NCI-H748 treated with DMSO at 0.1 percent for 48 hours (cell line): ENCODE measurements around the gene CAPN14.

Experiments used
- DNase-seq: peaks from one replicate; lab custom pipeline; 2025; lab: John Stamatoyannopoulos, UW

The CAPN14 gene, protein sequence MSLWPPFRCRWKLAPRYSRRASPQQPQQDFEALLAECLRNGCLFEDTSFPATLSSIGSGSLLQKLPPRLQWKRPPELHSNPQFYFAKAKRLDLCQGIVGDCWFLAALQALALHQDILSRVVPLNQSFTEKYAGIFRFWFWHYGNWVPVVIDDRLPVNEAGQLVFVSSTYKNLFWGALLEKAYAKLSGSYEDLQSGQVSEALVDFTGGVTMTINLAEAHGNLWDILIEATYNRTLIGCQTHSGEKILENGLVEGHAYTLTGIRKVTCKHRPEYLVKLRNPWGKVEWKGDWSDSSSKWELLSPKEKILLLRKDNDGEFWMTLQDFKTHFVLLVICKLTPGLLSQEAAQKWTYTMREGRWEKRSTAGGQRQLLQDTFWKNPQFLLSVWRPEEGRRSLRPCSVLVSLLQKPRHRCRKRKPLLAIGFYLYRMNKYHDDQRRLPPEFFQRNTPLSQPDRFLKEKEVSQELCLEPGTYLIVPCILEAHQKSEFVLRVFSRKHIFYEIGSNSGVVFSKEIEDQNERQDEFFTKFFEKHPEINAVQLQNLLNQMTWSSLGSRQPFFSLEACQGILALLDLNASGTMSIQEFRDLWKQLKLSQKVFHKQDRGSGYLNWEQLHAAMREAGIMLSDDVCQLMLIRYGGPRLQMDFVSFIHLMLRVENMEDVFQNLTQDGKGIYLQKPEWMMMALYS

DNA sequence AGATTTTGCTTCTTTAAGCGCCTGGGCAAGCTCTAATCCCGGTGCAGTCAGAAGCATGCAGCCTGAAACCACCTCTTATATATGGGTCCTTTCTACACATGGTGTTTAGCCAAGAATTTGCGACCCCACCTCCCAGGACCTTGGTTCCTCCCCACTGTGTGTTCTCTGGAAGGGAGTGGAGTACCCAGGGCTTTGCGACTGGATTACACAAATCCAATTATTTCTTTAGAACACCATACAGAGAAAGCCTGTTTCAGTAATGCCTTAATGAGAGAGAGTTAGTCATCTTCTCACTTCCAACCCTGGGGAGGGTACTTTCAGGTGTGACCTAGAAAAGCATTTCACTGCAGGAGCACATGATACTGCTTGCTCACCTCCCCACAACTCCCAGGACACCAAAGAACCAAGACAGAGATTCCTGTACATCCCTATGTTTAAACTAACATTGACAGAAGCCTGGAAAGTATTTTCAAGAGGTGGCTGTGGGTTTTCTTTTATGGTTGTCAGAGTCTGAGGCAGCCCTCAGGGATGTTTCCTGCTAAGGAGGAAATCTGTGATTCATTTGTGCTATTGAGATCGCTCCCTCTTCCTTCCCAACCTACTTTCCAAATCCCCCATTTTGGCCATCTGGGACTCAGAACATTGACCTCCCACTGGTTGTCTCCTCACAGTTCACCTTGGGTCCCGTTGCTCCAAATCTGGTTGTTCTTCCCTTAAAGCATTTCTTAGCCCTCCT, at the start of gene CAPN14:
CAPN14 (minus strand) TSS at position 51 of the 736 bp plus-strand sequence. CDS start 12,068 bp downstream, outside the sequence.
- DNase-seq, result no peak

DNA sequence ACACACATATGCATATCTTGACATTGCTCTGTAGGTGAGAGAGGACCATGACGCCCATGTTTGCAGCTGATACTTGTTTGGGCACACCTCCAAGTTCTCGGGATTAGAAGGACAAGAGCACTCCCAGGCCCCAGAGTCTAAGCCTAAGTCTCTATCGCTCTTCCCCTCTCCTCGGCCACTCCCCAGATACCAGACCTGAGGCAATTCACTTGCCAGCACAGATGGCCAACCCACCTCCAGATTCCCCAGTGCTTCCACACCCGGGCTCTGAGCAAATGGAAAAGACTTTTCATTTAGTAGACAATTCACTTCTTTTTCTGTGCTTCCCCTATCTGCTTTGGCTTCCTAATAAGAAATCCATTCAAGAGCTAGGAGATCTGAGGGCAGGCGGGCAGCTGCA, 49.5 kb upstream of the CAPN14 start:
- DNase-seq, result no peak

DNA sequence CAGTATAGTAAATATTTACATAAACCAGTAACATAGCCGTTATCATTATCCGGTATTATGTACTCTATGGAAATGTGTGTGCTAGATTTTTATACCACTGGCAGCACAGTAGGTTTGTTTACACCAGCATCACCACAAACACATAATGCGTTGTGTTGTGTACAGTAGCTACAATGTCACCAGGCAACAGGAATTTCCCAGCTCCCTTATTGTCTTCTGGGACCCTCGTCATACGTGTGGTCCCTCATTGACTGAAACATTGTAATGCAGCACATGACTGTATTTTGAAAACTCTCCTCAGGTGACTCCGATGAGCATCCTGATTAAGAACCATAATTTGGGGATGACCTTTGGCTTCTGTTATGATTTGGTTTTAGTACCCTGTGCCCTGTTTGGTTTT, 47.9 kb upstream of the CAPN14 start:
- no peak for DNase-seq

DNA sequence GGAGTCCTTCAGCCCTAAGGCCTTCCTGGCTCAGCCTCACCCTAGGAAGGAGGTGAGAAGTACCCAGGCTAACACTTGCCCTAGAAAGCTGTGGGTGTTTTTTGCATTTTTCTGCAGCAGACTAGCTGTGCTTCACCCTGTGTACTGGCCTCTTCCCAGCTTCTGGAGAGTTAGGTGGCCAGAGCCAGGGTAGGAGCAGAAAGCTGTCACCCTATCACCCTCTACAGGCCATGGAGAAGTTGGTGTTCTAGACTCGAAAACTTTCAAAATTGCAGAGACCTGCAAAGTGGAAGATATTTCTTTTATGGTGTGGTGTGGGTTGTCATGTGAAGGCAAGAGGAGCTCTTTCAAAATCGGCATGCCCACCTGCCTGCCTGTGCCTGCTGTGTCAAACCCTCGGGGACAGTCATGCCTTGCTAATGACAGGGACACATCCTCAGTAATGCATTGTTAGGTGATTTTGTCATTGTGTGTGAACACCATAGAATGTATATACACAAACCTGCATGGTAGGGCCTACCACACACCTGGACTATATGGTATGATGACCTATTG, 46.4 kb upstream of the CAPN14 start:
- DNase-seq, result no peak

DNA sequence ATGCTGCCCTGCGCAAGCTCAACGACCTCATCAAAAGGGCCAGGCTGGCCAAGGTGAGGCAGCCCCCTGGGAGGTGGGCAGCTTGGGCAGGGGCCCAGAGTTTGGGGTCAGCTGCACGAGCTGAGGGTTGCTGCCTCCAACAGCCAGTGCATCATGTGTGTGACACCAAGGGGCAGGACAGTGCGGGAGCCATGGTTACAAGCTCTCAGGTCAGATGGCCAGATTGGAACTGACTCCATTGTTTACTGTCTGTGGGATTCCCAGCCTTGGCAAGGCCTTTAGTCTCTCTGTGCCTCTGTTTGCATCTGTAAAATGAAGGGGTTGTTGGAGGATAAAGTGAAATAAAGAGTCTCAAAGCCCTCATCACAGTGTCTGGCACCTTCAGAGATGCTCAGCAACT, 43.6 kb upstream of the CAPN14 start:
- DNase-seq, result no peak

DNA sequence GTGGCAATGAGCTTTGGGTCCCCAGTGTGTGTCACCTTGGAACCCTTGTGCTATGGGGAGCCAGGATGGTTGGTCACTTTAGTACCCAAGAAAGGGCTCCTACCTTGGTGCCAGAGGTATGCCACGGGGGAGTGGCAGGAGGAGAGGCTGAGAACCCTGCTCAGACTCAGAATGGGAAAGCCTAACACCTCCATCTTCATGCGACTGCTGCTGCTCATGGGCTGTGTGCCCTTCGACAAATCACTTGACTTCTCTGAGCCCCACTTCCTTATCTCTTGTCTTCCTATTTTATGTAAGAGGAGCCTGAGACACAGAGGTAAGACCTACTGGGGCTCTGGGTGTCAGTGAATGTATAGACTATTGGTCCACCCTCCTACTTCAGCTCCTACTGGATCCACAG, 41.8 kb upstream of the CAPN14 start:
- DNase-seq, result no peak

DNA sequence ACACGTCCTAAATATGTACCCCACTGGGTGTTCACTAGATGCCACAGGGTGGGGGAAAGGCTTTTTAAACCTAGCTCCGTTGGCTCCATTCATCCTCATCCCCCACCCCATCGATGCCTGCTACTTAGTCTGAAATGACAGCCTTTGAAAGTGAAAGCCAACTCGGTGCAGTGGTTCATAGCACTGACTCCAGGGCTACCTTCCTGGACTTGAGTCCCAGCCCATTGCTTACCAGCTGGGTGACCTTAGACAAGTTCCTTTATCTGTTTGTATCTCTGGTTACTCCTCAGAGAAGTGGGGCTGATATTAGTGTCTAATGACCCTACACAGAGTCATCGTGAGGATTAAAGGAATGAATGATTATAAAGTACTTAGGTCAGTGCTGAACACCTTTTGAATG, 41.0 kb upstream of the CAPN14 start:
- no peak for DNase-seq

DNA sequence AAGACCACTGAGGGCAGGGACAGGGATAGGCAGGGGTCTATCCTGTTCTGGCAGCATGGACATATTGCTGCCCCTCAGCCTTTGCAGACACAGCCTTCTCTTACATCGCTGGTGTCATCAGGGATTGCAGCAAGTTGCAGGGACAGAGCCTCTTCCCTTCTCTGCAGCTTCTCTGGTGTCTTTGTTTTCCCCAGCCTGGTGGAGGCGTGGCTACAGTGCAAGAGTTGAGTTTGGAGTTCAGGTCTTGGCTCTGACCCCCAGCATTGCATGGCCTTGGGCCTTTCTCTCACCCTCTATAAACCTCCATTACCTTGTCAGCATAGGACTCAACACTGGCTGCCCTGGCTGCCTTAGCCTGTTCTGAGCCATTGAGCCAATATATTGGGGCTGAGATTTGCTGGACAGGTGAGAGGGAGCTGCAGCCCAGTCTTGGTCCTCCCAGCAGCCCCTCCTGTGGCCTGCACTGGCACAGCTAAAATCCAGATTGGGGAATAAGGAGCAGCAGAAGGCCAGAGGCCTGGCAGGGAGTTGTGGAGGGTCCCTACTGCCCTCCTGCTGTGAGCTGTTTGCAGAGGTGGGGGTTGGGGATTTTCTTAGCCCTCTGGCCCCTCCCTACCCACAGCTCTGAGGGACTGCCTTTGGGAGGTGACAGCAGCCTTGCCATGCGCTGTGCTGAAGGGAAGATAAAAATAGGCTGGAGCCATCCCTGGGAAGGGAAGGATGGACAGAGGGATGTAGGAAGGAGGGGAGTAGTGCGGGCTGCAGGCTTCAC, 39.5 kb upstream of the CAPN14 start:
- no peak for DNase-seq

DNA sequence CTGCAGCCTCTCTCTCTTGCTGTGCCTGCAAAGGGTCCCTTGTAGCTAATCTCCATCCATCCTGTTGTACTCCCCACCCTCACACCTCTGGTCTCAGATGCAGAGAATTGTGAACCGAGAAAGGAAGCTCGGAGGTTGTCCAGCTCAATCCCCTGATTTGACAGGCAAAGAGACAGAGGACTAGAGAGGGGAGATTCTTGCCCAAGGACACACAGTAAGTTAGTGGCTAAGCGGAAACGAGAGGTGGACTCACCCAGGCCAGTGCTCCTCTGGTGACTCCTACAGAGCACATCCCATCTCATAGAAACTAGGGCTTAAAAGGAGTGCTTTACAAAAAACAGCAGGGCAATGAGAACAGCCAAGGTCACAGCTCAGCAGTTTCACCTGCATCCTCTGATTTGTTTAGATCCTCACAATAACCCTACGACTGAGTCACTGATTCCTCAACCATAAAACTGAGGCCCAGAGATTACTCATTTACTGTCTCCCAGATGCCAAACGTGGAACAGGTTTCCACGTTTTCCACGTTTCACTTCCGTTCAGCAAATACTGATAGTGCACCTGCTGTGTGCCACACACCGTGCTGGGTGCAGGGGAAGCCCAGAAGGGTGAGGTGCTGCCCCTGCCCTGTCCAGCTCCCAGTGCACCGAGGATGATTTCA, 38.7 kb upstream of the CAPN14 start:
- DNase-seq, result no peak

DNA sequence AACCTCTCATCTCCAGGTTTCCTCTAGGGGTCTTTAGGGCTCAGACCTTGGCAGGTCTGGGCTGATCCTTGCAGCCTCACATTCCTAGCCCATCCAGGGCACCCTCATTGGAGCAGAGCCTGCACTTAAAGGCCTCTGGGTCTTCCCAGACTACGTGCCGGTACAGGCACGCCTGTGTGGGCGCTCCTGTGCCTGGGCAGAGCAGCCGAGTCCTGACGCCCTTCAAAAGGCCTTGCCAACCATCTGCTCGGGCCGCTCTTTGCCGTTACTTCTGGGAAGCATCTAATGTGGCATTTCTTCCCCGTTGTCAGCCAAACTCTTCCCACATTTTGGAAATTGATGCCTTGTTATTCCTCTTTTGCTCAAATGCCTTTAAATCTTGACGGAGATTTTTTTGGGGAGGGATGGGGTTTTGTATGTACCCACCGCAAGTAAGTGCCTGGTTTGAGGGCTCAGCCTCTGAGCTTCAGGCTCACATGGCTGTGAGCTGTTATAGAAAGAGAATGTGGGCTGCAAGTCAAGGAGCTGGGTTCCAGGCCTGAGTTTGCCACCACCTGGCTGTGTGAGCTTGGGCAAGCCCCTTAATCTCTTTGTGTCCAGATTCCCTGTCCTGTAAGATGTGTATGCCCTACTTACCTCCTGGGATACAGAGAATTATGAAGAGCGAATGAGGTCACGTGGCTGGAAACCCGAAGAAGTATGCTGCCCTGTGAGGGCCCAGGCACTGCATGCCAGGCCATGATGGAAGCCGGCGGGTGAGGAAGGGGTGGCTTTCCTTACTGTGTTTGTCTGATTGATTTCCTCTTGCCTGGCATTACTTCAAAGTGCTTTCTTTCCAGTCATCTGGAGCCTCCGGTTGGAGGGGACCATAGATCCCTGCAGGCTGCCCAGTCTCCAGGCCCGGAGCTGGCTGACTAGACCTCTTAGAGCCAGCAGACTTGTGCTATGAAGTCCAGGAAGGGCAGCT, 37.2 kb upstream of the CAPN14 start:
- DNase-seq, result no peak

DNA sequence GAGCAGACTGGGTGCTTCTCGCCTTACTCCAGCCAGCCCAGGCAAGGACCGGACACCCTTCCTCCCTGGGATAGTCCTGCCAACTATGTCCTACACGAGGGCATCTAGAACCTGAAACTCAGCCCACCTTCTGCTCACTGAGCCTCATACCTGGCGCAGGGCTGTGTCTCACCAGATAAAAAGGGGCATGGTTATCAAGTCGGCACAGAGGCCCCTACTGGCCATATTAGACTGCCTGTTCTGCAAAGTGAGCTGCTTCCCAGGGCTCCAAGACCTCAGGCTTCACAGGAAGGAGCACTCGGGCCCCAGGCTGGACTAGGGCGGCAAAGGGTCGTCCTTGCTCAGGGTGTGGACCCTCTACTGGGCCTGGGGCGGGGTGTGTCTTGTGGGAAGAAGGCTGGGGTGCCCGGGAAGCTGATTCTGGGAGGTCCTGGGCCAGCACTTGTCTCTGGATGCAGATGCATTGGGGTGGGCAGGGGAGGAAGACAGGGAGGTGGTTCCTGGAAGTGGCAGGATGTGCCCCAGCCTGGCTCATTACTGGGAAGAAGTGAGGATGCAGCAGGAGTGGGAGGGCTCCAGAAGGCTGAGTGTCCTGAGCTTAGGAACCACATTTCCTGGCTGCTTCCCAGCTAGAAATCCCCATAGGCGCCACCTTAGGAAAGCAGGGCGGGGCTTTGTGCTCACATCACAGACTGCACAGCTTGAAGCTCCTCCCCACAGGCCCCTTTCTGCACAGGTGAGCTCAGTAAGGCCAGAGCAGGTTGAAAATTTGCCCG, 36.2 kb upstream of the CAPN14 start:
- DNase-seq, result no peak

DNA sequence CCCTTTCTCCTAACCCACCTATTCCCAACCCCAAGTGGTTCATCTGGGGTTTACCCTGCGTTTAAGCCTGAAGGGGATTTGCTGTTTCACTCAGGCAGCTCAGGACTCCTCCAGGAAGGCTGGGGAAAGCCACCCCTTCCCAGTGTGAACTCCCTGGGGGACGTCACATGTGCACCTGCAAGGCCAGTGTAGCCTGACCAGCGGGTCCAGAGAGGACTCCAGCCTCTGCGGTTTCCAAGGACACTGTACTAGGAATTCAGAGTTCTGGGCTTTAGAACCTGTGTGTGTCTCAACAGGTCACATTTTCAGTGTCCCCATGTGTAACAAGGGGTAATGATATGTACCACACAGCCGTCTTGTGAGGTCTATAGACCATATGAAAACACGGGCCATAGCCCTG, 34.5 kb upstream of the CAPN14 start:
- DNase-seq, result no peak

DNA sequence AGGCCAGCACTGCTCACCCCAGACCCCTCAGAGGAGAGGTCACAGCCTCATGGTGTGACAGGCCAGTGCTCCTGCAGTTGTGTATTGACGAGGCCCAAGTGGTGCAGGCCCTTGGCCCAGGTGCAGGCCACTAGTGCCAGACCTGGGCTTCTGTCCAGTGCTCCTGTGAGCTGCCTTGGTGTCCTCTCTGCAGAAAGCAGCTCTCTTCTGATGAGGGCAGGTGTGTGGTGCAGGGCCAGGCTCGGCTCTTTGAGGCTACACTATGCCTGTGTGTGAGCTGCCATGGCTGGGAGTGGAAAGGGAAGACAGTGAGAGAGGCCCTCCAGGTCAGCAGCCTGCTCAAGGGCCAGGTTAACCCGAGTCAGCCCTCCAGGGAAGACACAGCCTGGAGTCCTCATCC, 33.7 kb upstream of the CAPN14 start:
- no peak for DNase-seq

DNA sequence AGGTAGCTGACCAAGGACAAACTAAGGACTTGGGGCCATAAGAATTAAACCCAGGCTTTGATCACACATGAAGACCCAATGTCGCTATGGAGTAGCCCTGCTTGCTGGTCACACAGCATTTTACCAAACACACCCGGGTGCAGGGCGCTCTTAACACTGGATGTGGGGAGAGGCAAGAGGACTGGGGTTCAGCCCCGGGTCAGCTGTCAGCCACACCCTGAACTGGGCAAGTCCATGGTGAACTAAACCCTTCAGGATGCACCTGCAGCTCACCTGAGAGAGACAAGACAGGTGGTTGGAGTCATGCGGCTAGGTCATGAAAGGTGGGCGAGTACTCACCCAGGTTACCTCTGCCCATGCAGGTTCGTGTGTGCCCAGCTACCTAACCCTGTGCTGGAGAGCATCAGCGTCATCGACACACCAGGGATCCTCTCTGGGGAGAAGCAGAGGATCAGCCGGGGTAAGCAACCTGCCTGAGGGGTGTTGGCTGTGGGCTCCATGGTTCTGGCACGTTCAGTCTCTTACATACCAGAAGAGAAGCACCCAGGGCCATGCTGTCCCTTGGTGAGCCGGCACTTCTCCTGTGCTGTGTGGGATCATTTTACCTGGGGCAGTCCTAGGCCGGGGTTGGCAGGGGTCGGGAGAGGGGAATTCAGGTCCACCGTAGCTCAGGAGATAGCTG, 31.8 kb upstream of the CAPN14 start:
- DNase-seq, result no peak

DNA sequence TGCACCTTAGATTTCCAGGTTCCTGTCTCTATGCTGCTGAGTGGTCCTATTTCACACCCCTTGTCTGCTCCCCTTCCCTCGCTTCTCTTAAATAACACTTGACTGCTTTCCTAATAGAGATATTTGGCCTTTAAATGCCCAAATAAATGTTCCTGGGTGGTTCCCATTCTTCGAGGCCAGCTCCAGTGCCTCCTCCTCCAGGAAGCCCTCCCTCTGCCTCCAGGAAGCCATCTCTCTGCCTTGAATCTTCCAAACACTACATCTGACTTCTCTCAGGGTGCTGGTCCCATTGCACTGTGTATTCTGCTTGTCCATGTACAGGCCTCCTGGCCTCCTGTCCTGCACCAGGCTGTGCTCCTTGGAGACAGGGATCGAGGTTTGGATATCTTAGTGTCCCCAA, 30.8 kb upstream of the CAPN14 start:
- no peak for DNase-seq

DNA sequence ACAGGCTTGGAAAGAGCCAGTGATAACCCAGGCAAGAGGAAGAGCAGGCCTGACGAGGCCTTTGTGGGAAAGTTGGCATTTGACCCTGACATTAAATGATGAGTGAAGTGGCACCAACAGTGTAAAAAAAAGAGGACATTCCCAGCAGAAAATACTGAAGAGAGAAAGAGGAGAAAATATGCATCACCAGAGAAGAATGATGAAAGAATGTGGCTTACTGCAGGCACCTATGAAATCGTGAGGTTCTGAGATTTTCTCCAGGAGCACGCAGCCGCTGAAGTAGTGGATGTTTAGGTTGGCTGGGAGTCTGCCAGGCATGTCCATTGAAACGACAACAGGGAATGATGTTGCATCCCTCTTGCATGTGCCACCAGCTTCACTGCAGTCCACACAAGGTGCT, 30.4 kb upstream of the CAPN14 start:
- DNase-seq, result no peak

DNA sequence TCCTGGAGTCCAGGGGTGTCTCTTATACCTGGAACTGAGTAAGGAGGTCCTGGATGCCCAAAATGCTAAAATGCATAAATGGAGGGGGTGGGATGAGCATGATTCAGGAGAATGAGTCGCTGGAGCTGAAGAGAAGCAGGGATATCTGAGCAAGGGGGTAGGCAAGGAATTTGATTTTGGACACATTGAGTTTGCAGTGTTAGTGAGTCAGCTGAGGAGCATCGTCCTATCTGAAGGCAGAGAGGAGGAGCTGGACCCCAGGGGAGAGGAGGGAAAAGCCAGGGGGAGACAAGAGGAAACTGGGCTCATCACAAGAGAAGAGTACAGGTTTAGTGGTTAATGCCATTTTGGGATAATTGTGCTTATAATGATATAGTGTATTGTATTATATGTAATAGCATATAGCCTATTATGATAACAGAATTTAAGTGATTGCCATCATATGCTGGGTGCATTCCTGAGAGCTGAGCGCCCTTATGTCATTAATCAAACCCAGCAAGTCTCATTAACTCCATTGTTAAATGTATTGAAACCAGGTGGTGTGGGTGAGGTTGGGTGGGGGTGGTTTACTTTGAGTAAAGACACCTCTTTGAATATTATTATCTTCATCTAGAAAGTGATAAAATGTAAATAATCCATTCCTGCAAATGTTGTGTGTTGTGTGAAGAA, 29.0 kb upstream of the CAPN14 start:
- DNase-seq, result no peak

DNA sequence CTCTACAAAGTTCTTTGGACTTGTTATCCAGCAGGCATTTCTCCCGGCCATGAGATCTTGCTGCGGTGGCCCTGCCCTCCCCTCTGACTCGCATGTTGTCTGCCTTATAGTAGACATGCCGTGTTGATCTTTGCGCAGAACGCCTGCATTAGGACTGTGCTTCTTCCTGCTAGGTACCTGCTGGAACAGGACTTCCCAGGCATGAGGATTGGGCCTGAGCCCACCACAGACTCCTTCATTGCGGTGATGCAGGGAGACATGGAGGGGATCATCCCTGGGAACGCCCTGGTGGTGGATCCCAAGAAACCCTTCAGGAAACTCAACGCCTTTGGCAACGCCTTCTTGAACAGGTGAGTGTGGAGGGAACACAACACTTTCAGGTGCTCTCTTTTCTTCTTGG, 26.8 kb upstream of the CAPN14 start:
- DNase-seq, result no peak
